ENCODE results near the gene TYROBP. TPM values are rescaled to one million over a fixed set of nuclear protein-coding genes. Genes with fewer than 3 reads are reported as not detected.

Gene TYROBP
- total and polyA plus RNA-seq, 7 donors, result 71.5 to 211 (median 125) TPM

GRCh38 chr19:35925501-35925900 lies 17.4 kb upstream of the TYROBP start:
- no peaks in the 10 kb centered on the region for H3K4me1 ChIP-seq
- 86 to 92% methylated on average over 3 of the region's 3 CpGs for WGBS, 2 donors
- H3K27me3 ChIP-seq, result no peaks in the 10 kb centered on the region
- TF ChIP-seq EP300 (IDR thresholded peaks at IDR 0.05) (no peak), CTCF (IDR thresholded peaks at IDR 0.05) (no peak), POLR2A (IDR thresholded peaks at IDR 0.05) (no peak), POLR2AphosphoS5 (IDR thresholded peaks at IDR 0.05) (no peak)
- H3K27ac ChIP-seq, result no peak overlapping the region
- no peak overlapping the region for H3K4me3 ChIP-seq
- no peaks in the 10 kb centered on the region for H3K36me3 ChIP-seq
- no peak for DNase-seq
- no peaks in the 10 kb centered on the region for H3K9me3 ChIP-seq
- intact Hi-C loops (cut with DNase I), result no loop called here

DNA sequence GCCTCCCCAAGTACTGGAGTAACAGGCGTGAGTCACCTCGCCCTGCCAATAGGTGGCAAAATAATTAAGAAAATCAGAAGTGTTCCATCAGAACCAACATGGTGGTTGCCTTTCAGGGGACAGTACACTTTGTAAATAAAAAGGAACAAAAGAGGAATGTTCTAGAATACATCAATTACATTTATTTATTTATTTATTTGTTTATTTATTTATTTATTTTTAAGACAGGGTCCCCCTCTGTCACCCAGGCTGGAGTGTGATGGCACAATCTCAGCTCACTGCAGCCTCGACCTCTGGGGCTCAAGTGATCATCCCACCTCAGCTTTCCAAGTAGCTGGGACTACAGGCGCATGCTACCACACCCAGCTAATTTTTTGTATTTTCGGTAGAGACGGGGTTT lies 12.9 kb upstream of the TYROBP start:
- intact Hi-C loops (cut with DNase I), result no loop called here
- no peak overlapping the region for H3K4me3 ChIP-seq
- DNase-seq, result no peak
- 61 to 81% methylated on average over 6 of the region's 6 CpGs for WGBS, 2 donors
- H3K27ac ChIP-seq, result no peak overlapping the region
- no peaks in the 10 kb centered on the region for H3K36me3 ChIP-seq
- no peaks in the 10 kb centered on the region for H3K27me3 ChIP-seq
- H3K4me1 ChIP-seq, result no peaks in the 10 kb centered on the region
- H3K9me3 ChIP-seq, result no peaks in the 10 kb centered on the region
- no peak for TF ChIP-seq POLR2AphosphoS5 (IDR thresholded peaks at IDR 0.05)
- no peak for TF ChIP-seq EP300 (IDR thresholded peaks at IDR 0.05)
- TF ChIP-seq CTCF (IDR thresholded peaks at IDR 0.05), result no peak
- TF ChIP-seq POLR2A (IDR thresholded peaks at IDR 0.05), result no peak

DNA sequence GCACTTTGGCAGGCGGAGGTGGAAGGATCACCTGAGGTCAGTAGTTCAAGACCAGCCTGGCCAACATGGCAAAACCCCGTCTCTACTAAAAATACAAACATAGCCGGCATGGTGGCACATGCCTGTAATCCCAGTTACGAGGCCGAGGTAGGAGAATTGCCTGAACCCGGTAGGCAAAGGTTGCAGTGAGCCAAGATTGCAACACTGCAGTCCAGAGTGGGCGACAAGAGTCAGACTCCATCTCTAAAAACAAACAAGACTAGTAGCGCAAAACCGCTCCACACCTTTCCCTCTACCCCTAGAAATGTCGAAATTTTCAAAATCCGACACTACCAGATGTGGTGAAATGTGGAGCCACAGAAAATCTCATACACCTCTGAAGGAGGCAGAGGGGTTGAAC lies 11.2 kb upstream of the TYROBP start:
- intact Hi-C loops (cut with DNase I), result no loop called here
- Histone ChIP-seq H3K9me3 (no peaks in the 10 kb centered on the region), H3K4me1 (no peaks in the 10 kb centered on the region), H3K27ac (no peak overlapping the region), H3K27me3 (no peaks in the 10 kb centered on the region), H3K4me3 (no peak overlapping the region), H3K36me3 (no peaks in the 10 kb centered on the region)
- no peak for DNase-seq
- TF ChIP-seq POLR2AphosphoS5 (IDR thresholded peaks at IDR 0.05), result no peak
- no peak for TF ChIP-seq POLR2A (IDR thresholded peaks at IDR 0.05)
- no peak for TF ChIP-seq EP300 (IDR thresholded peaks at IDR 0.05)
- TF ChIP-seq CTCF (IDR thresholded peaks at IDR 0.05), result no peak
- 90 to 91% methylated on average over 11 of the region's 11 CpGs for WGBS, 2 donors

GRCh38 chr19:35915443-35915842 lies 7.3 kb upstream of the TYROBP start:
- TF ChIP-seq EP300 (IDR thresholded peaks at IDR 0.05) (no peak), POLR2AphosphoS5 (IDR thresholded peaks at IDR 0.05) (no peak)
- H3K27ac ChIP-seq, result no peak overlapping the region
- no peaks in the 10 kb centered on the region for H3K4me1 ChIP-seq
- no peaks in the 10 kb centered on the region for H3K36me3 ChIP-seq
- 40 to 63% methylated on average over 3 of the region's 3 CpGs for WGBS, 2 donors
- no peaks in the 10 kb centered on the region for H3K27me3 ChIP-seq
- H3K4me3 ChIP-seq, result no peak overlapping the region
- no peak for DNase-seq
- intact Hi-C loops (cut with DNase I), result no loop called here
- H3K9me3 ChIP-seq, result no peaks in the 10 kb centered on the region

- no peak overlapping the region for H3K4me3 ChIP-seq
- H3K9me3 ChIP-seq, result no peaks in the 10 kb centered on the region
- H3K27ac ChIP-seq, result no peak overlapping the region
- TF ChIP-seq POLR2AphosphoS5 (IDR thresholded peaks at IDR 0.05) (no peak), EP300 (IDR thresholded peaks at IDR 0.05) (no peak), CTCF (IDR thresholded peaks at IDR 0.05) (no peak), POLR2A (IDR thresholded peaks at IDR 0.05) (no peak)
- DNase-seq, result no peak
- intact Hi-C loops (cut with DNase I), result no loop called here
- H3K27me3 ChIP-seq, result no peaks in the 10 kb centered on the region
- 55 to 62% methylated on average over 7 of the region's 7 CpGs for WGBS, 2 donors
- H3K36me3 ChIP-seq, result no peaks in the 10 kb centered on the region
- no peaks in the 10 kb centered on the region for H3K4me1 ChIP-seq
Observed at GRCh38 chr19:35913589-35913988, 5.5 kb upstream of the TYROBP start.
